ENCODE measurements around the gene CAV1.

- TF ChIP-seq CTCF (IDR thresholded peaks at IDR 0.05) (peak; percentile 42 to 95 (median 87)), POLR2A (IDR thresholded peaks at IDR 0.05) (peak; percentile 60 to 87)
Measured at GRCh38 chr7:116525913-116526861, 1.4 kb downstream of the CAV1 start.

All from thyroid gland (tissue), 4 donors.